SK-N-SH (cell line): ENCODE results near the gene MUC5AC. TPM values are rescaled to one million over a fixed set of nuclear protein-coding genes. Genes with fewer than 3 reads are reported as not detected.

Experiments used
- CTCF ChIA-PET: fragments of 300-600, 350-600 bp; formaldehyde crosslinking; extraction: SDS; loops from one replicate; lab custom pipeline; 2021; lab: Yijun Ruan, JAX
- POLR2A ChIA-PET: fragments of 350-600 bp; sonication (Branson Sonifier 250); formaldehyde crosslinking; extraction: SDS; loops from one replicate; lab custom pipeline; 2020; ENCODE audit warnings: antibody characterized with exemption, inconsistent platforms; lab: Yijun Ruan, JAX
- DNase-seq: peaks from one replicate; pipeline ENCODE4 v3.0.0; 2012
- H2AFZ ChIP-seq: fragments of 200-600 bp; sonication (generic); 2 replicates; pipeline ENCODE4 v1.8.1; 2016; ENCODE audit warnings: antibody characterized with exemption, mild to moderate bottlenecking, low read depth
- H3F3A ChIP-seq: fragments of 200-600 bp; sonication (generic); replicated peaks from 2 replicates; pipeline ENCODE3; 2016; ENCODE audit warnings: antibody characterized with exemption, mild to moderate bottlenecking; ENCODE audit not compliant: insufficient read depth
- H3K27ac ChIP-seq, 2 experiments: fragments of 200-500 bp in 1 of 2; fragments of 200-600 bp in 1 of 2; sonication (Bioruptor generic) in 1 of 2; sonication (generic), shearing (Covaris generic) in 1 of 2; 2 replicates each; pipeline versions ENCODE4 v1.5.1 to v1.6.1; 2014 to 2016; ENCODE audit warnings: low read depth in 2 of 2, inconsistent platforms in 1 of 2, low read length in 1 of 2, mild to moderate bottlenecking in 1 of 2, mixed read lengths in 1 of 2
- H3K27me3 ChIP-seq: fragments of 200-600 bp; sonication (generic), shearing (Covaris generic); 2 replicates; pipeline ENCODE4 v1.6.1; 2016; ENCODE audit warnings: mixed run types; ENCODE audit not compliant: insufficient read depth
- H3K36me3 ChIP-seq, 2 experiments: fragments of 200-500 bp in 1 of 2; fragments of 200-600 bp in 1 of 2; sonication (Bioruptor generic) in 1 of 2; sonication (generic) in 1 of 2; replicated peaks in 1 of 2; 2 replicates each; pipeline versions ENCODE3 to v1.5.1; 2014 to 2016; ENCODE audit warnings: low read length in 1 of 2, mild to moderate bottlenecking in 1 of 2; ENCODE audit not compliant: insufficient read depth in 2 of 2, control insufficient read depth in 1 of 2
- H3K4me1 ChIP-seq, 2 experiments: fragments of 200-500 bp in 1 of 2; fragments of 200-600 bp in 1 of 2; sonication (Bioruptor generic) in 1 of 2; sonication (generic), shearing (Covaris generic) in 1 of 2; 2 replicates each; pipeline versions ENCODE4 v1.5.1 to v1.6.1; 2014 to 2016; ENCODE audit warnings: low read depth in 1 of 2, low read length in 1 of 2, mixed run types in 1 of 2; ENCODE audit not compliant: insufficient read depth in 2 of 2, control insufficient read depth in 1 of 2
- H3K4me2 ChIP-seq: fragments of 200-600 bp; sonication (generic), shearing (Covaris generic); 2 replicates; pipeline ENCODE4 v1.6.1; 2017; ENCODE audit warnings: mixed run types
- H3K4me3 ChIP-seq, 2 experiments: fragments of 200-500 bp in 1 of 2; fragments of 200-600 bp in 1 of 2; sonication (Bioruptor generic) in 1 of 2; sonication (generic), shearing (Covaris generic) in 1 of 2; 2 replicates each; pipeline versions ENCODE4 v1.5.1 to v1.8.1; 2014 to 2016; ENCODE audit warnings: low read depth in 2 of 2, inconsistent platforms in 1 of 2, low read length in 1 of 2, mild to moderate bottlenecking in 1 of 2, mixed read lengths in 1 of 2, moderate library complexity in 1 of 2
- H3K79me2 ChIP-seq: fragments of 200-600 bp; sonication (generic); 2 replicates; pipeline ENCODE4 v1.8.1; 2017; ENCODE audit warnings: mild to moderate bottlenecking; ENCODE audit not compliant: insufficient read depth
- H3K9ac ChIP-seq: fragments of 200-600 bp; sonication (generic); 2 replicates; pipeline ENCODE4 v1.6.1; 2017; ENCODE audit warnings: mixed run types
- H3K9me2 ChIP-seq: fragments of 200-600 bp; sonication (generic); 2 replicates; pipeline ENCODE4 v1.6.1; 2017; ENCODE audit warnings: mixed run types
- H3K9me3 ChIP-seq: fragments of 200-600 bp; sonication (generic); 2 replicates; pipeline ENCODE4 v1.6.1; 2017; ENCODE audit warnings: mixed run types, mild to moderate bottlenecking, moderate library complexity
- H4K20me1 ChIP-seq: fragments of 200-600 bp; sonication (generic); 2 replicates; pipeline ENCODE4 v1.6.1; 2017; ENCODE audit warnings: mild to moderate bottlenecking, mixed run types; ENCODE audit not compliant: insufficient read depth
- CHD2 ChIP-seq: fragments of 150-350 bp; IDR thresholded peaks from 2 replicates; pipeline ENCODE4 v1.6.1; 2018; ENCODE audit warnings: low read length; ENCODE audit not compliant: partially characterized antibody
- EP300 ChIP-seq, 2 experiments: IDR thresholded peaks; 2 replicates each; pipeline versions ENCODE4 v1.4.0 to v1.6.1; 2012; ENCODE audit warnings: borderline replicate concordance in 1 of 2, low read depth in 1 of 2, low read length in 1 of 2
- FOXJ3 ChIP-seq: sonication (generic); formaldehyde crosslinking; IDR thresholded peaks from 2 replicates; pipeline ENCODE4 v1.5.1; 2020; ENCODE audit warnings: mild to moderate bottlenecking, missing genetic modification reagents
- FOXM1 ChIP-seq: IDR thresholded peaks from 2 replicates; pipeline ENCODE4 v1.4.0; 2012; ENCODE audit warnings: low read depth, mild to moderate bottlenecking
- GABPA ChIP-seq: IDR thresholded peaks from 2 replicates; pipeline ENCODE4 v1.4.0; 2012; ENCODE audit warnings: low read depth, mild to moderate bottlenecking
- JUND ChIP-seq: IDR thresholded peaks from 2 replicates; pipeline ENCODE4 v1.4.0; 2012
- MAX ChIP-seq: IDR thresholded peaks from 2 replicates; pipeline ENCODE4 v1.4.0; 2012; ENCODE audit warnings: low read depth
- NFIC ChIP-seq: IDR thresholded peaks from 2 replicates; pipeline ENCODE4 v1.4.0; 2012; ENCODE audit warnings: borderline replicate concordance
- NRF1 ChIP-seq: IDR thresholded peaks from 2 replicates; pipeline ENCODE4 v1.6.1; 2012; ENCODE audit warnings: low read depth, mild to moderate bottlenecking, low read length
- RAD21 ChIP-seq: IDR thresholded peaks from 2 replicates; pipeline ENCODE4 v1.6.1; 2012; ENCODE audit warnings: mild to moderate bottlenecking, low read length
- RCOR1 ChIP-seq: fragments of 150-350 bp; IDR thresholded peaks from 2 replicates; pipeline ENCODE4 v1.6.1; 2017; ENCODE audit warnings: antibody characterized with exemption, low read length
- REST ChIP-seq: IDR thresholded peaks from 2 replicates; pipeline ENCODE4 v1.6.1; 2012; ENCODE audit warnings: mild to moderate bottlenecking, low read depth, low read length, moderate library complexity
- RFX5 ChIP-seq: IDR thresholded peaks from 2 replicates; pipeline ENCODE4 v1.6.1; 2012; ENCODE audit warnings: mild to moderate bottlenecking, improper control_type of control experiment, low read length
- RXRA ChIP-seq: IDR thresholded peaks from 2 replicates; pipeline ENCODE4 v1.4.0; 2012; ENCODE audit warnings: low read depth, mild to moderate bottlenecking, borderline replicate concordance
- SIN3A ChIP-seq: IDR thresholded peaks from 2 replicates; pipeline ENCODE4 v1.6.1; 2012; ENCODE audit warnings: low read depth, mild to moderate bottlenecking, low read length, moderate library complexity, borderline replicate concordance
- YY1 ChIP-seq: IDR thresholded peaks from 2 replicates; pipeline ENCODE4 v1.4.0; 2012; ENCODE audit warnings: low read depth, mild to moderate bottlenecking
- WGBS: methylation state at CpG from one replicate; pipeline ENCODE4 v1.1.6; 2017; ENCODE audit warnings: low lambda C conversion rate; 5-methylcytosine and 5-hydroxymethylcytosine counted together
- polyA plus RNA-seq, 3 experiments: library from polyadenylated mRNA; depleted of rRNA; stranded (reverse); fragments of >200 nt; gene quantifications; 2 replicates each; pipeline ENCODE4 v1.2.3, GENCODE V29; 2012
- TF ChIP-seq, protein P1 (sequence below): IDR thresholded peaks from 2 replicates; pipeline ENCODE4 v1.4.0; 2012; ENCODE audit warnings: low read depth, borderline replicate concordance
- TF ChIP-seq, protein P2 (sequence below): fragments of 150-350 bp; IDR thresholded peaks from 2 replicates; pipeline ENCODE4 v1.6.1; 2016; ENCODE audit warnings: mild to moderate bottlenecking, low read depth, low read length

The MUC5AC gene
- polyA plus RNA-seq, 1 of the 3 experiments (the other 2 are of a cell fraction), result not detected

DNA sequence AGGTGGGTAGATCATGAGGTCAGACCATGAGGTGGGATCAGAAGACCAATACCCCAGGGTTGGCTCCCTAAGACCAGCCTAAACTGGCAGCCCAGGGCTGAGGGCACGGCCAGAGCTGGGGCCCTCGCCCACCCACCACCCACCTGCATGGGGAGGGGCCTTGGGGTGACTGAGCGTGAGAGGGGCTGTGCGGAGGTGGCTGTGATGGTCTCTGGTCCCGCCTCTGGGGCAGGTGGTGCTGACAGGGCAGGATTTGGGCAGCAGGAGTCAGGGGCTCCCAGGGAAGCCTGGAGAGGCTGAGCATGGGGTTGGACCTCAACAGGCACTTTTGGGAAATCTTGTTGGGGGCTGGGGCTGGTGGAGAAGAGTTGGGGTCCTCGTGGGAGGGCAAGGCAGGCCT is 39.8 kb upstream of the MUC5AC start:
- 39% methylated on average over 6 of the region's 6 CpGs for WGBS
- no peak for TF ChIP-seq RXRA
- TF ChIP-seq FOXM1, result no peak
- TF ChIP-seq, protein P1, sequence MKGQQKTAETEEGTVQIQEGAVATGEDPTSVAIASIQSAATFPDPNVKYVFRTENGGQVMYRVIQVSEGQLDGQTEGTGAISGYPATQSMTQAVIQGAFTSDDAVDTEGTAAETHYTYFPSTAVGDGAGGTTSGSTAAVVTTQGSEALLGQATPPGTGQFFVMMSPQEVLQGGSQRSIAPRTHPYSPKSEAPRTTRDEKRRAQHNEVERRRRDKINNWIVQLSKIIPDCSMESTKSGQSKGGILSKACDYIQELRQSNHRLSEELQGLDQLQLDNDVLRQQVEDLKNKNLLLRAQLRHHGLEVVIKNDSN, result no peak
- no peak for TF ChIP-seq RCOR1
- no peak for TF ChIP-seq YY1
- TF ChIP-seq NRF1, result no peak
- TF ChIP-seq, protein P2, sequence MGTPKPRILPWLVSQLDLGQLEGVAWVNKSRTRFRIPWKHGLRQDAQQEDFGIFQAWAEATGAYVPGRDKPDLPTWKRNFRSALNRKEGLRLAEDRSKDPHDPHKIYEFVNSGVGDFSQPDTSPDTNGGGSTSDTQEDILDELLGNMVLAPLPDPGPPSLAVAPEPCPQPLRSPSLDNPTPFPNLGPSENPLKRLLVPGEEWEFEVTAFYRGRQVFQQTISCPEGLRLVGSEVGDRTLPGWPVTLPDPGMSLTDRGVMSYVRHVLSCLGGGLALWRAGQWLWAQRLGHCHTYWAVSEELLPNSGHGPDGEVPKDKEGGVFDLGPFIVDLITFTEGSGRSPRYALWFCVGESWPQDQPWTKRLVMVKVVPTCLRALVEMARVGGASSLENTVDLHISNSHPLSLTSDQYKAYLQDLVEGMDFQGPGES, result no peak
- no peak for TF ChIP-seq CHD2
- TF ChIP-seq FOXJ3, result no peak
- no peak for TF ChIP-seq JUND

DNA sequence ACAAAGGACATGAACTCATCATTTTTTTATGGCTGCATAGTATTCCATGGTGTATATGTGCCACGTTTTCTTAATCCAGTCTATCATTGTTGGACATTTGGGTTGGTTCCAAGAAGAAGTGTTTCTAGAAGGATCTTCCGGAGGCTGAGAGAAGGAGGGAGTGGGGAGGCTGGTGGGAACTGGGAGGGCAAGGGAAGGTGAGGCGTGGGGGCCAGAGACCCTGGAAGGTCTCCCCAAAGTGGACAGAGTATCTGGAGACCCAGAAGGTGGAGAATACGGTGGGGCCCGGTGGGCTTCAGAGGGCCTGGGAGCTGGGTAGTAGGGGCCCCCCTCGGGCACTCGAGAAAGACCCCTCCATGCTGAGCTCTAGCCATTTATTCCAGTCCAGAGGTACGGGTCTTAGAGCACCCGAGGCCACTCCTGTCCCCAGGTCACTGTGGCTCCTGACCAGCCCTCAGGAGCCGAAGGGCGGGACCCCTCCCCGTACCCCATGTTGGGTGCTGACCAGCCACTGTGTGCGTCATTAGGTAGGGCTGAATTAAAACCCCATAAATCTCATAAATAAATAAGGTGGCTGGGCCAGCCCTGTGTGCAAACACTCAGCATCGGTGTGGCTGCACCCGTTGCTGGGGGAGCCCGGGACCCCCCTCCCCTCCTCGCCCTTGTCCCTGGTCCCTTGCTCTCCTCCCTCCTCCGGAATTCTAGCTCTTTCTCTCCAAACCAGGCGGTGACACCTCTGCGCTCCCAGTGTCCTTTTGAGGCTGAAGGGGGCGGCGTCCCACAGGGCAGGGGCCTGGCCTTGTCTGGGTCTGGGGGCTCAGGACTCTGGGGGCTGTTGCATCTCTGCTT is 38.8 kb upstream of the MUC5AC start:
- no peaks in the 10 kb centered on the region for H3K9me3 ChIP-seq
- DNase-seq, result peak; percentile 19
- 43% methylated on average over 15 of the region's 22 CpGs for WGBS
- H3K27me3 ChIP-seq, result no peaks in the 10 kb centered on the region
- no peaks in the 10 kb centered on the region for H3F3A ChIP-seq
- no peaks in the 10 kb centered on the region for H3K9me2 ChIP-seq
- no peaks in the 10 kb centered on the region for H3K4me1 ChIP-seq
- H4K20me1 ChIP-seq, result no peaks in the 10 kb centered on the region
- no peak overlapping the region for H3K4me3 ChIP-seq
- no peak overlapping the region for H3K4me2 ChIP-seq
- TF ChIP-seq RAD21 (no peak), FOXJ3 (no peak), FOXM1 (no peak), MAX (no peak), NFIC (no peak), RCOR1 (no peak), REST (no peak), CHD2 (no peak), SIN3A (no peak), JUND (no peak), GABPA (no peak), RFX5 (no peak), EP300 (IDR thresholded peaks at IDR 0.05; ENCODE audit: borderline replicate concordance in 1 of 2, low read depth in 1 of 2, low read length in 1 of 2) (no peak)
- POLR2A ChIA-PET, result no interaction called here
- no peak overlapping the region for H3K9ac ChIP-seq
- CTCF ChIA-PET, result no interaction called here
- H3K79me2 ChIP-seq, result no peaks in the 10 kb centered on the region
- no peaks in the 10 kb centered on the region for H3K36me3 ChIP-seq
- H3K27ac ChIP-seq, result no peak overlapping the region
- no peak overlapping the region for H2AFZ ChIP-seq

More for the DNA sequence above, 39.8 kb upstream of the MUC5AC start:
- H3F3A ChIP-seq, result no peaks in the 10 kb centered on the region
- no peaks in the 10 kb centered on the region for H3K79me2 ChIP-seq
- no peak overlapping the region for H3K27ac ChIP-seq
- ChIA-PET CTCF (no interaction called here), POLR2A (no interaction called here)
- no peaks in the 10 kb centered on the region for H3K27me3 ChIP-seq
- H3K9ac ChIP-seq, result no peak overlapping the region
- H3K9me3 ChIP-seq, result no peaks in the 10 kb centered on the region
- H3K36me3 ChIP-seq, result no peaks in the 10 kb centered on the region
- H3K4me1 ChIP-seq, result no peaks in the 10 kb centered on the region
- H3K4me2 ChIP-seq, result no peak overlapping the region
- H3K4me3 ChIP-seq, result no peak overlapping the region
- DNase-seq, result peak; percentile 18
- H4K20me1 ChIP-seq, result no peaks in the 10 kb centered on the region
- no peak overlapping the region for H2AFZ ChIP-seq
- H3K9me2 ChIP-seq, result no peaks in the 10 kb centered on the region
